Measurements from ENCODE around the gene TFCP2L1. TPM values are rescaled to one million over a fixed set of nuclear protein-coding genes. Genes with fewer than 3 reads are reported as not detected.

Gene TFCP2L1
- total RNA-seq, 1 experiment from 2014 or later, result 0.03 TPM

Other genes with a start within 250 kb of the TFCP2L1 start
- gene RNU4ATAC, start 245.7 kb upstream of the TFCP2L1 start, total RNA-seq (2014; rRNA removed; shearing (Covaris generic); ENCODE audit: low replicate concordance), result not detected in 2 replicates